NT2/D1 (cell line): ENCODE results near the gene VWA8.

Experiments
- SUZ12 ChIP-seq: IDR thresholded peaks from 2 replicates; pipeline ENCODE4 v1.6.1; 2011; ENCODE audit not compliant: insufficient read length, insufficient read depth; ENCODE audit errors: extremely low read depth
- YY1 ChIP-seq: IDR thresholded peaks from 2 replicates; pipeline ENCODE4 v1.6.1; 2011; ENCODE audit not compliant: insufficient read length, insufficient read depth
- ZNF274 ChIP-seq: IDR thresholded peaks from 2 replicates; pipeline ENCODE4 v1.6.1; 2011; ENCODE audit warnings: mild to moderate bottlenecking, low read depth, low read length

- TF ChIP-seq ZNF274, result no peak
- no peak for TF ChIP-seq SUZ12
- no peak for TF ChIP-seq YY1
These were observed 252.2 kb downstream of the VWA8 start for GRCh38 chr13:41708713-41709112.
